Fibroblast of skin of abdomen (primary cell): ENCODE data around the gene ASPG.

ENCODE experiments used
- DNase-seq: peaks from one replicate; pipeline ENCODE4 v3.0.0-alpha.2; 2013

ASPG gene

DNA sequence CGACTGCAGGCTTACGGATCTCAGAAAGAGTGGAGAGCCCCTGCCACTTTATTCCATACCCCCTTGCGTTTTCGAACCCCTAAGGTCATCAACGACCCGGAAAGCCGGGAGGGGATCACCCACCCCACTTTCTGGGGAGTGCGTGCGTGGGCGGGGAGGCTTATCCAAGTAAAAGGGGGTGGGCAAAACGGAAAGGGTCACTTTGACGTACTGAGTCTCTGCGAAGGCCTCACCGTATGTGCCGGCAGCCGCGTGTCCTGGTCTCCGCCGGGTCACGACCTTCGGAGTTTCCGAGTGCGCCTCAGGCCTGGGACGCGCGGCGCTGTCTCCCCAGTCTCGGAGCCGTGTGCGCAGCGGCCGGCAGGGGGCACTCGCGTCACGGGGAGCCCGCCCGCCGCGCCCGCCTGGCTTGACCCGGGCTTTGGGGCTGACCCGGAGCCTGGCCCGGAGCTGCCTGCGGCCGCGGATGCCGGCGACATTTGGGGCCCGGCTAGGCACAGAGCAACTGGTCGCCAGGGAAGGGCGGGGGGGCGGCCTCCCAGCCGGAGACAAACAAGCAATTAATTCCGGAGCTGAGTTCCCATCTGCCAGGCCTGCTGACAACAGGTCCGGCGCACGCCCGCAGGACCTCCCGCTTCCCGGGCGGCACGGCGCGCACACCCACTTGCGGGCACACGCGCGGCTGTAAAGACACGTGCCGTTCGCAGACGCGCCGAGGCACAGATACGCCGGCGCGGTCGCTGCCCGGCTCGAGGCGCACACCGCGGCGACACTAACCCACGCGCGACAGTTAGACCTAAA lies 52.0 kb downstream of the ASPG start:
- peak; percentile 28 for DNase-seq

GRCh38 chr14:104138098-104138717 lies 52.7 kb downstream of the ASPG start, which contains the start of gene KIF26A:
TSS of gene KIF26A (plus strand) at chr14:104138587. CDS start at chr14:104138723, 136 bp downstream.
- DNase-seq, result peak; percentile 28

GRCh38 chr14:104138718-104139459 lies 53.4 kb downstream of the ASPG start:
- DNase-seq, result no peak

DNA sequence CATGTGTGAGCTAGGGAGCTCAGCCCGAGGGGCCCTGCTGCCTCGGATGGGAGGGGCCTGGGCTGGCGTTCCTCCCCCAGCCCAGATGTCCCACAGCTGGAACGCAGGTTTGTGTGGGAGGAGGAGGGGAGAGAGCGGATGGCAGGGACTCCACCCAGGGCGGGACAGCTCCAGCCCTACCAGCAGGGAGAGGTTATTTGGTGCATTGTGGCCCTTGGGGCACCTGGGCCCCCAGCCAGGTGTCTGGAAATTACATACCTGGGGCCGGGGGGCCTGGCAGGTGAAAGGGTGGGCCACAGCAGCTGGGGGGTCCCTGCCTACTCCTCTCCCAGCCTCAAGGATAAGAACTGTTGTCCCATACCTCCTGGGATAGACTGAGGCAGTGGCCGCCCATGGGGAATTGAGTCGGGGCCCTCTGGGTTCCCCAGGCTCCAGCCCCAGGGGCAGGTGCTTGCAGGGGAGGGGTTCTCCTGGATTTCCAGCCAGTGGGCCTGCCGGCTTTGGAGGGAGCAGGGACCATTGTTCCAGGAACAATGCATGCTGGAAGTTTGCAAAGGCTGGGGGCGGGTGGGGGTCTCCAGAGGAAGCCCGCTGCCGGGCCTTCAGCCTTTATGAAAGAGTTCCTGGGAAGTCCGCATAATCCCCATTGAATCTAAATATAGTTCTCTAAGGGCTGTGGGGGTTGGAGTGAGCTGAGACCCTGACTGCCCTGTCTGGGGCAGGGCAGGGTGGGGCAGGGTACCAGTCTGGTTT lies 54.1 kb downstream of the ASPG start:
- no peak for DNase-seq

- no peak for DNase-seq
These were observed 54.6 kb downstream of the ASPG start for GRCh38 chr14:104140213-104140462.

DNA sequence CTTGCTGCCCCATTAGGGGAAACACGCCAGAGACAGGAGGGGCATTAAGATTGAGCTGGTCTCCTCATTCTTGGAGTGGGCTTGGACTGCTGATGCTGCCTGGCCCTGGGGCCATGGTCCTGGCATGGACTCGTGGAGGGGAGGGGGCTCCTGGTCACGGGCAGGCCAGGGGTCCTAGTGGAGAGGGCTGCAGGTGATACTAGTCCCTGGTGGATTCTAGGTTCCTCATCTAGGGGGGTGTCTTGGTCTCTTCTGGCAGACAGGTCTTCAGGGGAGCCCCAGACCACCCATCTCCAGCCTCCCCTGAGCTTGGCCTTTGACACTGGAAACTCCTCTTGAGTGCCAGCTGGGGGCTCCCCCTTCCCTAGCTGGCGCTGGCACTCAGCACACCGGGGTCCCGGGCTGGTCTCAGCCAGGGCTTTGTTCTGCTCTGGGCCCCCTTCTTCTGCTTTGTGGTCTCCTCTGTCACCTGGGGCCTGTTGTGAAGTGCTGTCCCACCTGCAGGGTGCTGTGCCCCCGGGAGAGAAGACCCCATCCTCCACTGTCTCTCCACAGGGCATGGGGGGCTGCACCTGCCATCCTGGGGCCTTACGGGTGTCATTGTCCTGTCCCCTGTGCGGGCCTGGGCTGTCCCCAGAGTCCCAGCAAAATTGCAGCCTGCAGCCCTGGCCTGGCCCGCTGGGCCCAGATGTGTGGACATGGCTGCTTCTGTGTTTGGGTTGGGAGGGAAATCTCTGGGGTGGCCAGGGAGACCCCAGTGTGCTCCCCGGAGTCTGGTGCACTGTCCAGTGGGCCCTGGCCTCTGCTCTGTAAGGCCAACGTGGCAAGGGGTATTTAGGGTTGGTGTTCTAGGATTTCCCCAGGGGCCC lies 55.2 kb downstream of the ASPG start:
- no peak for DNase-seq

DNA sequence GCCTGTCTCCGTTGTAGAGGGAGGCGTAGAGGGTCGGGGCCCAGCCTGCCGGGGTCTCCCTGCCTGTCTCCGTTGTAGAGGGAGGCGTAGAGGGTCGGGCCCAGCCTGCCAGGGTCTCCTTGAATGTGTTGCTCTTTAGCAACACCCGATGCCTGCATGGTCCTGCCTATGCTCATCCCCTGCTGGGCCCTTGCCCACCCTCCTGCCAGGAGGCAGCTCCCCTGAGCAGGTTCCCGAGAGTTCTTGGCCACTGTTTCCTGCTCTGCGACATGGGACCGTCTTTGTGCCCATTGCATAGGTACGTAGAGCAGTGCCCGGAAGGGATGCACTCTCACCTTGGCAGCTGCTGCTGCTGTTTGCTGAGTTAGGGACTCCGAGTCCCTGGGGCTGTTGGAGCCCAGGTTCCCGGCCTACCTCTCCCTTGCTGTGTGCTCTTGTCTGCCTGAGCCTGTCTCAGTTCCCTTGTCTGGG lies 56.2 kb downstream of the ASPG start:
- DNase-seq, result no peak

DNA sequence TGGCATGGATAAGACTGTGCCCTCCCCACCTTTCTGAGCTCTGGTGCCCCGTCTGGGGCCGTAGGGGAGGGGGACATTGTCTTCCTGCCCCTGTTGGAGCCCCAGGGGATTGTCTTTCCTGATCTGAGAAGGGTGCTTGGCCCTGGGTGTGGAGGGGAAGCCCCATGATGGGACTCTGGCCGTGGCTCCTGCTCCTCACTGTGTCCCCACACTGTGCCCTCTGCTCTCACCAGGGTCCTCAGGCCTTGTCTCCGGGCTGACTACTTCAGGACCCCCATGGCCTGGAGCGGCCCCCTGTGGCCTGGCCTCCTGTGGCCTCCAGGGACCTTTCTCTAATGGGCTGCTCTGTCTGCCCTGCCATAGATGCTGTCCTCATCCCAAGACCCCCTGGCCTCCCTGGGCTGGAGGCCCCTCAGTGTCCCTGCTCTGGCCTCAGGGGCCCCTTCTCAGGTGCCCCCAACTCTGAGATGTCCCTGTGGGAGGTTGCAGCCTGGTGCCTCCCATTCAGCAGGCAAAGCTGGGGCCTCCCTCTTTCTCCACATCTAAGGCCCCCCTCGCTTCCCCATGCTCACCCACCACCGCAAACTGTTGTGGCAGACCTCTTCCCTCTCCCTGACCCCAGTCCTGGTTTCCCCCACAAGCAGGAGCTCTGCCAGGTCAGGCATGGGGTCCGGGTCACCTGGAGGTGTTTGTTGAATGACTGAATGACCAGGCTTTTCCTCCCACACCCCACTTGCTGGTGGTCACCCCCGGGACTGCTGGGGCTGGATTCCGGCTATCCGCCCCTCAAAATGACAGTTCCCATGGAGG lies 56.8 kb downstream of the ASPG start:
- no peak for DNase-seq

- no peak for DNase-seq
These were observed 57.5 kb downstream of the ASPG start for GRCh38 chr14:104142946-104143470.

DNA sequence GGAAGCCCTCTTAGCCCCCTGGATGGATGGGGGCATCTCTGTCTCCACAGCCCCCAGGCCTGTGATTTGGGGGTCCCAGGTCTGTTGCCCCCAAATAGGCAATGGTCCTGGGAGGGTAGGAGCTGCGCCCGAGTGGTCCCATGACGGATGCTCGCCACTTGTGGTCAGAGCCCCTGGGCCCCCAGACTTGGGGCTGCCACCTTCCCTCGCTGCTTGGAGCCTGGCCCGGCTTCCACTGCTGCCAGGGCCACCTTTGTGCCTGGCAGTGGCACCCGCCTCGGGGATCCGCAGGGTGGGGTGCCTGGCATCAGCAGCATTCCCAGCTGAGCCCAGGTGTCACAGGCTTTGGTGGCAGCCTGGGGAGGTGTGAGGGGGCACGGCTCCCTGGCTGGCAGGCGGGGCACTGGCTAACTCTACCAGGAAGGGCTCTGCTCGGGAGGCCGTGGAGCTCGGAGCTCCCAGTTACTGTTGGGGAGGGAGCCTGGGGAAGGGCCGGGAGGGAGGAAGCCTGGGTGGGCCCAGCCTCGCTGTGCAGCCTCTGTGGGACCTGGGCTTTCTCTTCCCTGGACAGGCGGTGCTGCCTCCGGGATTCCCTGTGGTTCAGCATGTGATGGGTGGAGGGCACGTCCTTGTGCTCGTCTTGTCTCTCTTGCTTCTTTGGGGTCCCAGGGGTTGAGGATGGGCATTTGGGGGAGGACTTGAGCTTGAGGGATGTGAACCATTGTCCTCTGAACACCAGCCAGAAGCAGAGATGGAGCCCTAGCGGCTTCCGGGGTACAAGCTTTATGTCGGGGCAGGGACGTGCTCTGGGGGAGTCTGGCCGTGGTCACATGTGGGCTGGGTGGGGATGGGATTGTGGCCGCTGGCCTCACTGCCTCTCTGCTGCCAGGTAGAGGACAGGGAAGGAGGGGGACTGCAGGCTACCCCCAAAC lies 58.3 kb downstream of the ASPG start:
- no peak for DNase-seq

DNA sequence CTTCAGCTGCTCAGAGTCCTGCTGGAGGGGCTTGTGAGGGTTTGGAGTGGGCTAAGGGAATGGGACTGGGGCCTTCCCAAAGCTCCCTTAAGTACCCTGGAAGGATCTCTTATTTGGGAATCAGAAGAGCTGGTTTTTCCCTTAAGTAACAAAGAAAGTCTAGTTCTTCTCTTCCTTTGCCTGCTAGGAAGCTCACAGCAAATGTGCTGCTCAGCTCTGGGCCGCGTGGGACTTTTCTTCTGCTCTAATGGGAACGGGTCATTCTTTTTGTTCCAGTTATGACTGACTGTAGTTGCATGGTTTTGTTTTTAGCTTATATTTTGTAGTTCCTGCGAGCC lies 58.9 kb downstream of the ASPG start:
- no peak for DNase-seq

DNA sequence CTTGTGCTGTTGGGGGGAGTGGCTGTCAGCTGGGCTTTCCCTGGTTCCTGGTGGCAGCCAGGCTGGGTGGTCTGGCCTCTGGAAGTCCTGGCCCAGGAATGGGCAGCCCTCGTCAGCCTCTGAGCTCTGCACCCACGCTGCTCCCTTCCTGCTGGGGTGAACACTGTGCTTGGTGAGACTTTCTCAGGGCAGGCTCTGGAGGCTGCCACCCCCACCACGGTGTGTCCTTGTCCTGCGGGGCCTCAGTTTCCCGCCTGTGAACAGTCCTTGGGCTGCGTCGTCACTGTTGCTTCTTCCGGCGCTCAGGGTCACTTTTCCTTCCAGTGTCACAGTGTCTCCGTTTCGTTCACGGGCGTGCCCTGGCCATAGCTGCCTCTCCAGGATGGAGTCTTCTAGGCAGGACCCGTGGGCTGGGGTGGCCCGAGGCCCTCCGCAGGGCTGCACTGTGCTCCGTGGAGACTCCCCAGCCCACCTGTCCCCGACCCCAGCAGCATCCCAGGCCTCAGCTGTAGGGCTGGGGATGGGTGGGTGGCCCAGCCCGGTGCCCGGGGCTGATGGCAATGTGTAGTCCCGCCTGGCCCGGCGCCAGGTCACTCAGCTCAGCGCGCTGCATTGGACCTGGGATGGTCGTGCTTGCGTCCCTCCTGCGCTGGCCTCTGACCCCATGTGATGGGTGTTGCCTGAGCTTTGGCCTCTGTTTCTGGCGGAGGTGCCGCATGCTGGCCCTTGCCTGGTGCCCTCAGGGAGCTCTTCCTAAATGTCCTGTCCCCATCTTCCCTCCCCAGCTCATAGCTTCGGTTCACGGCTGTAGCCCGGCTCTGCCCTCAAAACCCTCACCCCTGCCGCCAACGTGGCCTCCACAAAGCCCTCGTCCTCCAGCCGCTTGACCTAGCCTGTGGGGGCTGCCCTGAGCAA lies 59.7 kb downstream of the ASPG start:
- DNase-seq, result no peak

- no peak for DNase-seq
These were observed 60.5 kb downstream of the ASPG start for GRCh38 chr14:104145826-104146601.

DNA sequence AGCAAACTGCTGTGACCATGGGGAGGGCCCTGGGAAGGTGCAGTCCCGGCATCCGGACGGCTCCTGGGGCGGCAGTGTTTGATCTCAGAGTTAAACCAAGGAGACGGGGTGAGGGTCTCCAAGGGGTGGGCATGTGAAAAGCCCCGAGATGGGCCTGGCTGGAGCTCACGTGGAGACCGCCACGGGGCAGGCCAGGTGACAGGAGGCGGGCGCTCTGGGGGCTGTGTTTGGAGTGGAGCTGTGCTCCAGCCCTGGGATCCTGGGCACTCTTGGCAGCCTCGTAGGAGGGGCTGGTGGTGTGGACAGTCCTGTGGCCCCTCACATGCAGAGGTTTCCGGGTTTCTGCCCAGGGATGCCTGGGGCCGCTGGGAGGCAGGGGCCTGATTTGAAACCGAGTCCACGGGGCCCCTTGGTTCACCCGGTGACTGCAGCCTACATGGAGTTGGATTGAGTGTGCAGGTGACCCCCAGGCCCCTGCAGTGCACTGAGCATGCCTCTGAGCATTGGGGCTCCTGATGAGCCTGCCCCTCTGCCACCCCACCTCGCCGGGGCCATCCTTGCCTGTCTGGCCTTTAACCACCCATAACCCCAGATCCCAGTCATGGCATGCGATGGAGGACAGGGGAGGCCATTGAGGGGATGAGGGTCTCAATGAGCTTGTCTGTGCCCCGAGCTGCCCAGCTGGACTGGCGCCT lies 61.3 kb downstream of the ASPG start:
- no peak for DNase-seq

DNA sequence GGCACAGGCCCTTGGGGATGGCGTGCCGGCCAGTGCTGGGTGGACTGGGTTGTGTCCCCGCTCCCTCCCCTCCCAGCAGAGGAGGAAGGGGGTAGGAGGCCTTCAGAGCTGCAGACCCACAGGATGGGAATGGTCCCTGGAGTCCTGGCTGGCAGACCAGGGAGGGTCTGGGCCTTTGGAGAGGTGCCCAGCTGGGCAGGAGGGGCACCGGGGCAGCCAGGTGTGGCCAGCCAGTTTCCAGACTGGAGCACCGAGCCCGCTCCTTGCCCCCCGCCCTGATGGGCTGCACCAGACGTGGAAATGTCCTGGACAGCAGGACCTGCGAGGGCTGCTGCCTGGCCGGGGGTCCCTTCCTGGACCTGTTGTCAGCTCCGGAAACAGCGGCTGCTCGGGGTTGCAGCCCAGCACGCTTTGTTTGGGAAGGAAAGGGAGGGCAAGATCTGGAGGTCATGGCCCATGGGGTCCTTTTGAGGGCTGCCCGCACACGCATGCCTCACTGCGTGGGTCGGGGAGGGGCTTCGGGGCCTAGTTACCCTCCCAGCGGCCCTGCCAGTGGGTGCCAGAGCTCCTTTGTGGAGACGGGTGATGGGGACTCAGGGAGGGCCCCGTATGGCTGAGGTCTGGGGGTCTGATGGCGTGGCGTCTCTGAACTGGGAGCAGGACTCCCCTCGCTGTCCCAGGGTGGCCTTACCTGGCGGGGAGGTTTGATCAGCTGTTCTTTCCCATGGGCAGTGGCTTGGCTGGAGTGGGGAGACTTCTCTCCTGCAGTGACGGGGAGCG lies 62.0 kb downstream of the ASPG start:
- no peak for DNase-seq
